Thyroid gland (tissue), 4 donors: ENCODE results near the gene SLC7A6OS.

Source experiments
- CTCF ChIP-seq, 6 experiments: fragments of 200-600 bp in 3 of 6; fragments of 450-650 bp in 3 of 6; sonication (generic) in 3 of 6; IDR thresholded peaks; one replicate each; pipeline ENCODE4 v1.5.1; 2016 to 2019; ENCODE audit warnings: antibody characterized with exemption in 6 of 6, mild to moderate bottlenecking in 2 of 6, inconsistent platforms in 1 of 6, moderate library complexity in 1 of 6
- POLR2A ChIP-seq, 2 donors: fragments of 450-650 bp; IDR thresholded peaks; one replicate each; pipeline ENCODE4 v1.6.1; 2017; ENCODE audit warnings: antibody characterized with exemption in 2 of 2, mild to moderate bottlenecking in 2 of 2, moderate library complexity in 1 of 2

- TF ChIP-seq CTCF (IDR thresholded peaks at IDR 0.05) = no peak
- peak in 1 of 2 donors; percentile 60 for TF ChIP-seq POLR2A (IDR thresholded peaks at IDR 0.05)
These were observed 38.1 kb downstream of the SLC7A6OS start for GRCh38 chr16:68272507-68273209.
